SK-N-SH treated with all-trans-retinoic acid at 6 μM for 48 hours (cell line): ENCODE data around the gene ORAI1.

ENCODE experiments used
- ATAC-seq: fragments of 200-7000 bp; cut with Tn5 transposase; 3 replicates; pipeline ENCODE4 v1.9.1; 2020; ENCODE audit warnings: mild to moderate bottlenecking, moderate library complexity
- ARNTL ChIP-seq: fragments of 450-650 bp; formaldehyde crosslinking; IDR thresholded peaks from 2 replicates; pipeline ENCODE4 v1.5.0; 2020; ENCODE audit warnings: low read depth, mild to moderate bottlenecking, moderate library complexity, borderline replicate concordance
- BACH2 ChIP-seq: fragments of 250-450 bp; sonication (Bioruptor Pico); IDR thresholded peaks from 2 replicates; pipeline ENCODE4 v1.9.0; 2021; ENCODE audit warnings: mild to moderate bottlenecking, borderline replicate concordance
- ESRRG ChIP-seq: fragments of 250-450 bp; sonication (Bioruptor Pico); IDR thresholded peaks from 2 replicates; pipeline ENCODE4 v1.6.1; 2021; ENCODE audit warnings: mild to moderate bottlenecking
- ISL1 ChIP-seq: fragments of 250-450 bp; sonication (Bioruptor Pico); IDR thresholded peaks from 2 replicates; pipeline ENCODE4 v2.1.2; 2022; ENCODE audit warnings: mild to moderate bottlenecking, moderate library complexity
- OSR1 ChIP-seq: fragments of 250-450 bp; sonication (Bioruptor Pico); IDR thresholded peaks from 2 replicates; pipeline ENCODE4 v1.8.0; 2022; ENCODE audit warnings: moderate library complexity, mild to moderate bottlenecking, inconsistent platforms
- PPARA ChIP-seq: fragments of 250-450 bp; sonication (Bioruptor Pico); IDR thresholded peaks from 2 replicates; pipeline ENCODE4 v1.5.0; 2020; ENCODE audit warnings: mild to moderate bottlenecking, borderline replicate concordance
- RARB ChIP-seq: fragments of 250-450 bp; sonication (Bioruptor Pico); IDR thresholded peaks from 2 replicates; pipeline ENCODE4 v1.8.0; 2021; ENCODE audit warnings: mild to moderate bottlenecking, moderate library complexity
- SNAI2 ChIP-seq: fragments of 250-450 bp; sonication (Bioruptor Pico); IDR thresholded peaks from 2 replicates; pipeline ENCODE4 v1.5.0; 2020; ENCODE audit warnings: mild to moderate bottlenecking, moderate library complexity
- TCF4 ChIP-seq: fragments of 250-450 bp; sonication (Bioruptor Pico); IDR thresholded peaks from 2 replicates; pipeline ENCODE4 v1.8.0; 2021; ENCODE audit warnings: mild to moderate bottlenecking, moderate library complexity, borderline replicate concordance
- TOX ChIP-seq: fragments of 250-450 bp; sonication (Bioruptor Pico); IDR thresholded peaks from 2 replicates; pipeline ENCODE4 v1.8.0; 2021; ENCODE audit warnings: mild to moderate bottlenecking, moderate library complexity, borderline replicate concordance
- ZC3H10 ChIP-seq: fragments of 250-450 bp; sonication (Bioruptor Pico); IDR thresholded peaks from 2 replicates; pipeline ENCODE4 v1.5.1; 2021; ENCODE audit warnings: mild to moderate bottlenecking, moderate library complexity
- ZFP3 ChIP-seq: fragments of 250-450 bp; sonication (Bioruptor Pico); IDR thresholded peaks from 2 replicates; pipeline ENCODE4 v1.5.0; 2020; ENCODE audit warnings: mild to moderate bottlenecking, moderate library complexity
- ZFP30 ChIP-seq: fragments of 450-650 bp; formaldehyde crosslinking; IDR thresholded peaks from 2 replicates; pipeline ENCODE4 v1.5.0; 2022; ENCODE audit warnings: mild to moderate bottlenecking, moderate library complexity
- ZNF565 ChIP-seq: fragments of 450-650 bp; formaldehyde crosslinking; conservative IDR thresholded peaks from 2 replicates; pipeline ENCODE4 v1.5.0; 2020; ENCODE audit warnings: low read depth, mild to moderate bottlenecking, moderate library complexity
- ZNF70 ChIP-seq: fragments of 450-650 bp; formaldehyde crosslinking; IDR thresholded peaks from 2 replicates; pipeline ENCODE4 v1.5.0; 2020; ENCODE audit warnings: mild to moderate bottlenecking, moderate library complexity
- ZNF8 ChIP-seq: fragments of 450-650 bp; formaldehyde crosslinking; IDR thresholded peaks from 2 replicates; pipeline ENCODE4 v1.5.0; 2020; ENCODE audit warnings: mild to moderate bottlenecking, moderate library complexity
- TF ChIP-seq, protein P1 (sequence below): fragments of 250-450 bp; sonication (Bioruptor Pico); IDR thresholded peaks from 2 replicates; pipeline ENCODE4 v1.8.0; 2021; ENCODE audit warnings: low read depth, mild to moderate bottlenecking, moderate library complexity, borderline replicate concordance
- TF ChIP-seq, protein P2 (sequence below): fragments of 250-450 bp; sonication (Bioruptor Pico); IDR thresholded peaks from 2 replicates; pipeline ENCODE4 v1.5.0; 2020; ENCODE audit warnings: mild to moderate bottlenecking, moderate library complexity
- TF ChIP-seq, protein P3 (sequence below): fragments of 250-450 bp; sonication (Bioruptor Pico); IDR thresholded peaks from 2 replicates; pipeline ENCODE4 v1.5.1; 2020; ENCODE audit warnings: low read depth, mild to moderate bottlenecking, moderate library complexity
- TF ChIP-seq, protein P4 (sequence below): fragments of 250-450 bp; sonication (Bioruptor Pico); IDR thresholded peaks from 2 replicates; pipeline ENCODE4 v1.8.0; 2020; ENCODE audit warnings: mild to moderate bottlenecking, moderate library complexity, borderline replicate concordance
- TF ChIP-seq, protein P5 (sequence below): fragments of 250-450 bp; sonication (Bioruptor Pico); IDR thresholded peaks from 2 replicates; pipeline ENCODE4 v1.5.1; 2021; ENCODE audit warnings: mild to moderate bottlenecking, moderate library complexity

ORAI1 gene

DNA sequence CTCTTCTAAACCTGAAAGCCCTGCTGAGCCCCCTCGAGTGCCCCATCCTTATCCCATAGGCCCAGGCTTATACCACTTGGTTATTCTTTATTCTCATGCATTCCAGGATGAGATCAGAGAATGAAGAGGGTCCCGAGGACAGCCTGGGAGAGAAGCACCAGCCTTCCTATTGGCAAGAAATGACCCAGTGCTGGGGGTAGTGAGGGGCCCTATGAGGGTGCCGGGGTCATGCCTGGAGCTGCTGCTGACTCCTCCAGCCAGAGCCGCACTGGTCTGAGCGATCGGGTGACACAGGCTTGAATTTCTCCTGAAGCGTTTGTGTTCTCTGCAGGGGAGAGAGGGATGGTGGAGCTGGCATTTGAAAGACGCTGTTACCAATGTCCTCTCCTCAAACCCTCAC lies 25.0 kb downstream of the ORAI1 start:
- no peak for ATAC-seq
- TF ChIP-seq ESRRG (CRISPR knock-in tag) (no peak), ZNF70 (CRISPR knock-in tag) (no peak), BACH2 (CRISPR knock-in tag) (no peak), ARNTL (CRISPR knock-in tag) (no peak), TOX (no peak), ZNF8 (CRISPR knock-in tag) (no peak), ZNF565 (CRISPR knock-in tag) (no peak), ZFP3 (CRISPR knock-in tag) (no peak)
- TF ChIP-seq, protein P1, sequence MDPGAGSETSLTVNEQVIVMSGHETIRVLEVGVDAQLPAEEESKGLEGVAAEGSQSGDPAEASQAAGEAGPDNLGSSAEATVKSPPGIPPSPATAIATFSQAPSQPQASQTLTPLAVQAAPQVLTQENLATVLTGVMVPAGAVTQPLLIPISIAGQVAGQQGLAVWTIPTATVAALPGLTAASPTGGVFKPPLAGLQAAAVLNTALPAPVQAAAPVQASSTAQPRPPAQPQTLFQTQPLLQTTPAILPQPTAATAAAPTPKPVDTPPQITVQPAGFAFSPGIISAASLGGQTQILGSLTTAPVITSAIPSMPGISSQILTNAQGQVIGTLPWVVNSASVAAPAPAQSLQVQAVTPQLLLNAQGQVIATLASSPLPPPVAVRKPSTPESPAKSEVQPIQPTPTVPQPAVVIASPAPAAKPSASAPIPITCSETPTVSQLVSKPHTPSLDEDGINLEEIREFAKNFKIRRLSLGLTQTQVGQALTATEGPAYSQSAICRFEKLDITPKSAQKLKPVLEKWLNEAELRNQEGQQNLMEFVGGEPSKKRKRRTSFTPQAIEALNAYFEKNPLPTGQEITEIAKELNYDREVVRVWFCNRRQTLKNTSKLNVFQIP (CRISPR knock-in tag): no peak
- TF ChIP-seq, protein P2, sequence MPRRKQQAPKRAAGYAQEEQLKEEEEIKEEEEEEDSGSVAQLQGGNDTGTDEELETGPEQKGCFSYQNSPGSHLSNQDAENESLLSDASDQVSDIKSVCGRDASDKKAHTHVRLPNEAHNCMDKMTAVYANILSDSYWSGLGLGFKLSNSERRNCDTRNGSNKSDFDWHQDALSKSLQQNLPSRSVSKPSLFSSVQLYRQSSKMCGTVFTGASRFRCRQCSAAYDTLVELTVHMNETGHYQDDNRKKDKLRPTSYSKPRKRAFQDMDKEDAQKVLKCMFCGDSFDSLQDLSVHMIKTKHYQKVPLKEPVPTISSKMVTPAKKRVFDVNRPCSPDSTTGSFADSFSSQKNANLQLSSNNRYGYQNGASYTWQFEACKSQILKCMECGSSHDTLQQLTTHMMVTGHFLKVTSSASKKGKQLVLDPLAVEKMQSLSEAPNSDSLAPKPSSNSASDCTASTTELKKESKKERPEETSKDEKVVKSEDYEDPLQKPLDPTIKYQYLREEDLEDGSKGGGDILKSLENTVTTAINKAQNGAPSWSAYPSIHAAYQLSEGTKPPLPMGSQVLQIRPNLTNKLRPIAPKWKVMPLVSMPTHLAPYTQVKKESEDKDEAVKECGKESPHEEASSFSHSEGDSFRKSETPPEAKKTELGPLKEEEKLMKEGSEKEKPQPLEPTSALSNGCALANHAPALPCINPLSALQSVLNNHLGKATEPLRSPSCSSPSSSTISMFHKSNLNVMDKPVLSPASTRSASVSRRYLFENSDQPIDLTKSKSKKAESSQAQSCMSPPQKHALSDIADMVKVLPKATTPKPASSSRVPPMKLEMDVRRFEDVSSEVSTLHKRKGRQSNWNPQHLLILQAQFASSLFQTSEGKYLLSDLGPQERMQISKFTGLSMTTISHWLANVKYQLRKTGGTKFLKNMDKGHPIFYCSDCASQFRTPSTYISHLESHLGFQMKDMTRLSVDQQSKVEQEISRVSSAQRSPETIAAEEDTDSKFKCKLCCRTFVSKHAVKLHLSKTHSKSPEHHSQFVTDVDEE: no peak
- TF ChIP-seq, all 23 proteins: peak for 0

DNA sequence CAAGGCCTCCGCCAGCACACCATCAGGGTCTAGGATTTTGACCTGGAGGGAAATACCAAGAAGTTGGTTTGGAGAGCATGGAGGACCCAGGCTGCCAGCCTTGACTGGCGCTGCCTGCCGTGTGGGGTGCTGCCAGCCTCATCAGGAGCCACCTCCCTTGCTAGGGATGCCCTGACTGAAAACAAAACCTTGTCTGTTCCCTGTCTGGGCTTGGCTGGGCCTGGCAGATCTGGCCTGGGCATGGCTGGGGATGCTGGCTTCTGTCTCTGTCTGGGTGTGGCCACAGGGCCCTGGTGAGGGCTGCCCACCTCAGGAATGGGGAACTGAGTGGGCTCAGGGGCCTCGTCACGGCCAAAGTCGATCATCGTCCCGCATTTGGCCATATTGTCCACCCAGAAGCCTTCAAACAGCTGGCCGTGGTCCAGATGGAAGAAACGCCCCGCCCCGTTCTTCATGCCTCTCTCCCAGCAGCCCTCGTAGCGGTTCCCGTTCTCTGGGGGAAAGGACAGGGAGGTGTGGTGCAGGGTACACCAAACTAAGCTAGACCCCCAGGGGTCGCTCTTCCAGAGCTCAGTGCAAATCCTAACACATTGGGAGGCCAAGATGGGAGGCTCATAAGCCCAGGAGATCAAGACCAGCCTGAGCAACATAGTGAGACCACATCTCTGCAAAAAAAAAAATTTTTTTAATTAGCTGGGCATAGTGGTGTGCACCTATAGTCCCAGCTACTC lies 26.6 kb downstream of the ORAI1 start:
- no peak for ATAC-seq
- TF ChIP-seq, protein P3, sequence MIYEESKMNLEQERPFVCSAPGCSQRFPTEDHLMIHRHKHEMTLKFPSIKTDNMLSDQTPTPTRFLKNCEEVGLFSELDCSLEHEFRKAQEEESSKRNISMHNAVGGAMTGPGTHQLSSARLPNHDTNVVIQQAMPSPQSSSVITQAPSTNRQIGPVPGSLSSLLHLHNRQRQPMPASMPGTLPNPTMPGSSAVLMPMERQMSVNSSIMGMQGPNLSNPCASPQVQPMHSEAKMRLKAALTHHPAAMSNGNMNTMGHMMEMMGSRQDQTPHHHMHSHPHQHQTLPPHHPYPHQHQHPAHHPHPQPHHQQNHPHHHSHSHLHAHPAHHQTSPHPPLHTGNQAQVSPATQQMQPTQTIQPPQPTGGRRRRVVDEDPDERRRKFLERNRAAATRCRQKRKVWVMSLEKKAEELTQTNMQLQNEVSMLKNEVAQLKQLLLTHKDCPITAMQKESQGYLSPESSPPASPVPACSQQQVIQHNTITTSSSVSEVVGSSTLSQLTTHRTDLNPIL (CRISPR knock-in tag): no peak
- TF ChIP-seq BACH2 (CRISPR knock-in tag): no peak
- TF ChIP-seq PPARA (CRISPR knock-in tag): no peak
- no peak for TF ChIP-seq ZFP30 (CRISPR knock-in tag)
- TF ChIP-seq, protein P2: no peak
- no peak for TF ChIP-seq ZC3H10 (CRISPR knock-in tag)
- TF ChIP-seq ZFP3 (CRISPR knock-in tag): no peak
- TF ChIP-seq ARNTL (CRISPR knock-in tag): no peak
- TF ChIP-seq, protein P4, sequence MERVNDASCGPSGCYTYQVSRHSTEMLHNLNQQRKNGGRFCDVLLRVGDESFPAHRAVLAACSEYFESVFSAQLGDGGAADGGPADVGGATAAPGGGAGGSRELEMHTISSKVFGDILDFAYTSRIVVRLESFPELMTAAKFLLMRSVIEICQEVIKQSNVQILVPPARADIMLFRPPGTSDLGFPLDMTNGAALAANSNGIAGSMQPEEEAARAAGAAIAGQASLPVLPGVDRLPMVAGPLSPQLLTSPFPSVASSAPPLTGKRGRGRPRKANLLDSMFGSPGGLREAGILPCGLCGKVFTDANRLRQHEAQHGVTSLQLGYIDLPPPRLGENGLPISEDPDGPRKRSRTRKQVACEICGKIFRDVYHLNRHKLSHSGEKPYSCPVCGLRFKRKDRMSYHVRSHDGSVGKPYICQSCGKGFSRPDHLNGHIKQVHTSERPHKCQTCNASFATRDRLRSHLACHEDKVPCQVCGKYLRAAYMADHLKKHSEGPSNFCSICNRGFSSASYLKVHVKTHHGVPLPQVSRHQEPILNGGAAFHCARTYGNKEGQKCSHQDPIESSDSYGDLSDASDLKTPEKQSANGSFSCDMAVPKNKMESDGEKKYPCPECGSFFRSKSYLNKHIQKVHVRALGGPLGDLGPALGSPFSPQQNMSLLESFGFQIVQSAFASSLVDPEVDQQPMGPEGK: no peak
- TF ChIP-seq TOX: no peak
- TF ChIP-seq ZNF565 (CRISPR knock-in tag): no peak

DNA sequence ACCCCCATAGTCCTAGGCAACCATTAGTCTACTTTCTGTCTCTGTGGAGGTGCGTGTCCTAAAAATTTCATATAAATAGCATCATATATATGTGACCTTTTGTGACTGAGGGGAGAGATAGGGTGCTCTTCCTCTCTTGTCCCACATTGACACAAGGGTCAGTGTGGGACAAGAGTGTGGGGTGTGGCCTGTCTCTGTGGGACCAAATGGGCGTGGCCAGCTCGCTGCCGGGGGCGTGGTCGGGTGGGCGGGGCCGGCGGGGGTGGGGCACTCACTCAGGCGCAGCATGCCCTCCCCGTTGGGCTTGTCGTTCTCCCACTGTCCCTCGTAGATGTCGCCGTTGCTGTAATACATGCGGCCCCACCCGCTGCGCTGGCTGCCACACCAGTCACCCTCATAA lies 27.7 kb downstream of the ORAI1 start:
- ATAC-seq: no peak
- TF ChIP-seq TCF4 (CRISPR knock-in tag): no peak
- TF ChIP-seq SNAI2 (CRISPR knock-in tag): no peak
- no peak for TF ChIP-seq BACH2 (CRISPR knock-in tag)
- no peak for TF ChIP-seq ZFP30 (CRISPR knock-in tag)
- TF ChIP-seq, protein P2: no peak
- TF ChIP-seq, protein P5, sequence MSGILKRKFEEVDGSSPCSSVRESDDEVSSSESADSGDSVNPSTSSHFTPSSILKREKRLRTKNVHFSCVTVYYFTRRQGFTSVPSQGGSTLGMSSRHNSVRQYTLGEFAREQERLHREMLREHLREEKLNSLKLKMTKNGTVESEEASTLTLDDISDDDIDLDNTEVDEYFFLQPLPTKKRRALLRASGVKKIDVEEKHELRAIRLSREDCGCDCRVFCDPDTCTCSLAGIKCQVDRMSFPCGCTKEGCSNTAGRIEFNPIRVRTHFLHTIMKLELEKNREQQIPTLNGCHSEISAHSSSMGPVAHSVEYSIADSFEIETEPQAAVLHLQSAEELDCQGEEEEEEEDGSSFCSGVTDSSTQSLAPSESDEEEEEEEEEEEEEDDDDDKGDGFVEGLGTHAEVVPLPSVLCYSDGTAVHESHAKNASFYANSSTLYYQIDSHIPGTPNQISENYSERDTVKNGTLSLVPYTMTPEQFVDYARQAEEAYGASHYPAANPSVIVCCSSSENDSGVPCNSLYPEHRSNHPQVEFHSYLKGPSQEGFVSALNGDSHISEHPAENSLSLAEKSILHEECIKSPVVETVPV (CRISPR knock-in tag): no peak
- no peak for TF ChIP-seq RARB
- no peak for TF ChIP-seq ISL1 (CRISPR knock-in tag)
- no peak for TF ChIP-seq OSR1 (CRISPR knock-in tag)
